Measurements from ENCODE around the gene PPP1R27.

The PPP1R27 gene

GRCh38 chr17:81810476-81810875 is 24.4 kb downstream of the PPP1R27 start:
- DNase-seq (ENCODE audit: low spot score), result no peak
- no peak for TF ChIP-seq CTCF (IDR thresholded peaks at IDR 0.05; ENCODE audit: extremely low read depth, insufficient read depth, missing control alignments)
- in situ Hi-C loops (cut with MboI; ENCODE audit: low pct_unique_long_range_greater_than_20kb, low sequenced_read_pairs, unreplicated experiment), result no loop called here

DNA sequence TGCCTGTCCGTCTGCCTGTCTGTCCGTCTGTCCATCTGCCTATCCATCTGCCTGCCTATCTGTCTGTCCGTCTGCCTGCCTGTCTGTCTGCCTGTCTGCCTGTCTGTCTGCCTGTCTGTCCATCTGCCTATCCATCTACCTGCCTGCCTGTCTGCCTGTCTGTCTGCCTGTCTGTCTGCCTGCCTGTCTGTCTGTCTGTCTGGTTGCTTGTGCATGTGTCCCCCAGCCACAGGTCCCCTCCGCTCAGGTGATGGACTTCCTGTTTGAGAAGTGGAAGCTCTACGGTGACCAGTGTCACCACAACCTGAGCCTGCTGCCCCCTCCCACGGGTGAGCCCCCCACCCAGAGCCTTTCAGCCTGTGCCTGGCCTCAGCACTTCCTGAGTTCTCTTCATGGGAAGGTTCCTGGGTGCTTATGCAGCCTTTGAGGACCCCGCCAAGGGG is 25.3 kb downstream of the PPP1R27 start:
- in situ Hi-C loops (cut with MboI; ENCODE audit: low pct_unique_long_range_greater_than_20kb, low sequenced_read_pairs, unreplicated experiment), result no loop called here
- DNase-seq (ENCODE audit: low spot score), result no peak
- no peak for TF ChIP-seq CTCF (IDR thresholded peaks at IDR 0.05; ENCODE audit: extremely low read depth, insufficient read depth, missing control alignments)

GRCh38 chr17:81808778-81809555 is 25.9 kb downstream of the PPP1R27 start:
- no peak for DNase-seq (ENCODE audit: low spot score)
- peak; percentile 32 for TF ChIP-seq CTCF (IDR thresholded peaks at IDR 0.05; ENCODE audit: extremely low read depth, insufficient read depth, missing control alignments)
- in situ Hi-C loops (cut with MboI; ENCODE audit: low pct_unique_long_range_greater_than_20kb, low sequenced_read_pairs, unreplicated experiment), result no loop called here

- no peak for TF ChIP-seq CTCF (IDR thresholded peaks at IDR 0.05; ENCODE audit: extremely low read depth, insufficient read depth, missing control alignments)
- DNase-seq (ENCODE audit: low spot score), result no peak
Observed at GRCh38 chr17:81807839-81808238, 27.0 kb downstream of the PPP1R27 start.

GRCh38 chr17:81807210-81807719 is 27.6 kb downstream of the PPP1R27 start:
- in situ Hi-C loops (cut with MboI; ENCODE audit: low pct_unique_long_range_greater_than_20kb, low sequenced_read_pairs, unreplicated experiment), result no loop called here
- TF ChIP-seq CTCF (IDR thresholded peaks at IDR 0.05; ENCODE audit: extremely low read depth, insufficient read depth, missing control alignments), result no peak
- DNase-seq (ENCODE audit: low spot score), result no peak

More at GRCh38 chr17:81807839-81808238, 27.0 kb downstream of the PPP1R27 start:
- in situ Hi-C loops (cut with MboI; ENCODE audit: low pct_unique_long_range_greater_than_20kb, low sequenced_read_pairs, unreplicated experiment), result no loop called here

- no peak for DNase-seq (ENCODE audit: low spot score)
- in situ Hi-C loops (cut with MboI; ENCODE audit: low pct_unique_long_range_greater_than_20kb, low sequenced_read_pairs, unreplicated experiment), result no loop called here
- TF ChIP-seq CTCF (IDR thresholded peaks at IDR 0.05; ENCODE audit: extremely low read depth, insufficient read depth, missing control alignments), result no peak
Observed at GRCh38 chr17:81806461-81807209, 28.2 kb downstream of the PPP1R27 start.
